Camera-type eye (tissue), 1 donor: ENCODE measurements around the gene HCAR3. TPM values are rescaled to one million over a fixed set of nuclear protein-coding genes. Genes with fewer than 3 reads are reported as not detected.

Source experiments
- total RNA-seq: library from RNA; depleted of rRNA; stranded (reverse); fragments of >200 nt; gene quantifications from one replicate; pipeline ENCODE4 v1.2.3, GENCODE V29; 2014

HCAR3 gene
- 2.1 TPM for total RNA-seq

DNA sequence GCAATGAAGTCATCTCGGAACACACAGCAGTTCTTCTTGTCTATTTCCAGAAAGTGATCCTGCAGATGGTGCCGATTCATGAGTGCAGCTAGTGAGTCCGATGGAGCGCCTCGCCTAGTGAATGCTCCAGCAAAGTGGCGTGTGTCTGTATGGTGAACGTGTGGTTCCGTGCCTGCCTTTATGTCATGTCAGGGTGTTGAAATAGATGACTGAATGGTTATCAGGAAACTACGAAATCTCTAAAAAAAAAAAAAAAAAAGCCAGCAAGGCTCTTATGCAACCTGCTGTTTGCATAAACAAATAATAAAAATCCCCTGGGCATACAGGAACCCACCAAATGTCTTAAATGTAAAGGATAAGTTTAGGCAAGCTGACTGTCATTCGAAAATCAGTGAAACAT is at the start of gene HCAR3:
TSS of gene HCAR3 (minus strand) at position 154 of the 400 bp plus-strand sequence. CDS start at position 80, 74 bp downstream.

DNA sequence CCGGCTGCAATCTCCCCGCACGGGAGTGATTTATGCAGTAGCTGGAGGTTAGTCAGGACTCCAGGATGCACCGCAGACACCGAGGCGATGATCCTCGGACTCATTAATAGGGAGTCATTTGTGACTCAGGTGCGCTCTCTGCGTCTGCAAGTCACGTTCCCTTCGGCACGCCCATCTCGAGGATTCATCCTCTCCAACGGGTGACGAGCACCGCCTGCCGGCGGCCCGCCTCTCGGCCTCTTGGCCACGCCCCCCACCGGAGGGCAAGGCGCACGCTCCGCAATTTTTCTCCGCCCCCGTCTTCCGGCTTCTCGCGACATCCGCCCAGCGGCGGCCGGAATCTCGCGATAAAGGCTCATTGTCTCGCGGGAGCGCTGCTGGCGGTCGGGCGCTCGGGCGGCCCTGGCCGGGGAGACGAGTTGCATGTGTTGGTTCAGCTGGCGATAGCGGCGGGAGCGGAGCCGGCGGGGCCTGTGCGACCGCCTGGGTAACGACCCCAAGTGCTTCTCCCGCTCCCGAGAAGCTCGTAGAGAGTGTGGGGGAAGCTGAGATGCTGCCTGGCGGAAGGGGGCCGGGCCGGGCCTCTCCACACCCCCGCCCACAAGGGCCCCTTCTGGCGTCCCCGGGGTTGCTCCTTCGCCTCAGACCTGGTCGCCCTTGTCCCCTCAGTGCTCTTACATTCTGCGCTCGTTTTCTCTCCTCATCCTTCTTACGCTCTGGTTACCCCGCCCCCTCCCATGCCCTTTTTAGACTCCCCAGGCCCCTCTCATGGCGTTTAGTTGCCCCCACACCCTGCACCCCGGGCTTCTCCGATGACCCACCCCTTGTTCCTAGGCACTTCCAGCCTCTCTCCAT is 36.1 kb upstream of the HCAR3 start, which contains the start of gene DENR:
TSS of gene DENR (plus strand) at position 361 of the 855 bp plus-strand sequence. CDS start 878 bp downstream, outside the sequence.

GRCh38 chr12:122730215-122731014 is 13.8 kb upstream of the HCAR3 start, which contains the start of gene HCAR1:
Gene HCAR1, minus strand, starts transcription at chr12:122730844. Its CDS starts 505 bp downstream, at chr12:122730339.

GRCh38 chr12:122702890-122703611 is 13.6 kb downstream of the HCAR3 start, which contains the start of gene HCAR2:
Gene HCAR2, minus strand, starts transcription at chr12:122703357. Its CDS starts 74 bp downstream, at chr12:122703283.

Other genes starting within 250 kb of the HCAR3 start
- 47.8 TPM for gene ZCCHC8, start 215.9 kb downstream of the HCAR3 start, total RNA-seq
- 138 TPM for gene RSRC2, start 189.9 kb downstream of the HCAR3 start, total RNA-seq
- gene KNTC1, start 189.6 kb downstream of the HCAR3 start, total RNA-seq = 46.3 TPM
- gene HCAR2, start 13.5 kb downstream of the HCAR3 start, total RNA-seq = 2.1 TPM
- 0.99 TPM for gene HCAR1, start 14.0 kb upstream of the HCAR3 start, total RNA-seq
- 49.5 TPM for gene DENR, start 36.0 kb upstream of the HCAR3 start, total RNA-seq
- gene CCDC62, start 57.8 kb upstream of the HCAR3 start, total RNA-seq = 2.1 TPM
- 31.0 TPM for gene HIP1R, start 118.6 kb upstream of the HCAR3 start, total RNA-seq
- gene VPS37B, start 179.3 kb upstream of the HCAR3 start, total RNA-seq = 46.1 TPM
- gene ABCB9, start 249.7 kb upstream of the HCAR3 start, total RNA-seq = 16.9 TPM